Measurements from ENCODE around the gene HS3ST2.

GRCh38 chr16:22885951-22886350 is 72.0 kb downstream of the HS3ST2 start:
- TF ChIP-seq CTCF (IDR thresholded peaks at IDR 0.05), result no peak
- TF ChIP-seq POLR2A (IDR thresholded peaks at IDR 0.05; ENCODE audit: low read depth), result no peak
- no peak for TF ChIP-seq POLR2AphosphoS5 (IDR thresholded peaks at IDR 0.05)

Measured in esophagus muscularis mucosa (tissue), 3 donors.